ENCODE results near the gene DISP3. TPM values are rescaled to one million over a fixed set of nuclear protein-coding genes. Genes with fewer than 3 reads are reported as not detected.
A peak's percentile ranks its signal among the peaks of the same experiment; 100 is the strongest.

The DISP3 gene
- total and polyA plus RNA-seq, 2 experiments from 2014 or later: 0.18 to 0.74 TPM

GRCh38 chr1:11559591-11559970, 80.6 kb downstream of the DISP3 start:
- peaks cover 27% of the 10 kb centered on the region for H3K27me3 ChIP-seq
- DNase-seq (ENCODE audit: low read depth in 1 of 2, low spot score in 1 of 2): no peak
- no peak overlapping the region for H3K27ac ChIP-seq
- no peaks in the 10 kb centered on the region for H3K9me3 ChIP-seq (ENCODE audit: low read depth)
- H3K4me3 ChIP-seq: no peak overlapping the region
- peaks cover 16% of the 10 kb centered on the region for H3K4me1 ChIP-seq (ENCODE audit: low read depth)
- no peak for TF ChIP-seq CTCF (IDR thresholded peaks at IDR 0.05; ENCODE audit: low read depth, low read length)
- H3K36me3 ChIP-seq: no peaks in the 10 kb centered on the region

GRCh38 chr1:11560061-11560460, 81.1 kb downstream of the DISP3 start:
- no peak overlapping the region for H3K27ac ChIP-seq
- no peak for TF ChIP-seq CTCF (IDR thresholded peaks at IDR 0.05; ENCODE audit: low read depth, low read length)
- H3K27me3 ChIP-seq: peaks cover 23% of the 10 kb centered on the region
- no peak overlapping the region for H3K4me3 ChIP-seq
- DNase-seq (ENCODE audit: low read depth in 1 of 2, low spot score in 1 of 2): no peak
- H3K36me3 ChIP-seq: no peaks in the 10 kb centered on the region
- H3K4me1 ChIP-seq (ENCODE audit: low read depth): peaks cover 20% of the 10 kb centered on the region
- H3K9me3 ChIP-seq (ENCODE audit: low read depth): no peaks in the 10 kb centered on the region

- H3K4me1 ChIP-seq (ENCODE audit: low read depth): peaks cover 20% of the 10 kb centered on the region
- peaks cover 7% of the 10 kb centered on the region for H3K27me3 ChIP-seq
- no peak for DNase-seq (ENCODE audit: low read depth in 1 of 2, low spot score in 1 of 2)
- TF ChIP-seq CTCF (IDR thresholded peaks at IDR 0.05; ENCODE audit: low read depth, low read length): no peak
- no peak overlapping the region for H3K4me3 ChIP-seq
- H3K9me3 ChIP-seq (ENCODE audit: low read depth): no peaks in the 10 kb centered on the region
- no peak overlapping the region for H3K27ac ChIP-seq
- H3K36me3 ChIP-seq: no peaks in the 10 kb centered on the region
These were observed 82.8 kb downstream of the DISP3 start for GRCh38 chr1:11561740-11562139.

- no peak overlapping the region for H3K27ac ChIP-seq
- peaks cover 20% of the 10 kb centered on the region for H3K4me1 ChIP-seq (ENCODE audit: low read depth)
- H3K36me3 ChIP-seq: no peaks in the 10 kb centered on the region
- no peak overlapping the region for H3K4me3 ChIP-seq
- DNase-seq (ENCODE audit: low read depth in 1 of 2, low spot score in 1 of 2): peak in 1 of 2 donors; percentile 2
- H3K9me3 ChIP-seq (ENCODE audit: low read depth): no peaks in the 10 kb centered on the region
- peaks cover 5% of the 10 kb centered on the region for H3K27me3 ChIP-seq
- no peak for TF ChIP-seq CTCF (IDR thresholded peaks at IDR 0.05; ENCODE audit: low read depth, low read length)
These were observed 83.7 kb downstream of the DISP3 start for GRCh38 chr1:11562664-11563063.

- peak; percentile 4 to 81 for DNase-seq (ENCODE audit: low read depth in 1 of 2, low spot score in 1 of 2)
- Histone ChIP-seq H3K4me1 (ENCODE audit: low read depth) (peaks cover 20% of the 10 kb centered on the region), H3K4me3 (no peak overlapping the region), H3K27me3 (peaks cover 3% of the 10 kb centered on the region), H3K27ac (peak overlapping the region; percentile 69), H3K36me3 (no peaks in the 10 kb centered on the region), H3K9me3 (ENCODE audit: low read depth) (no peaks in the 10 kb centered on the region)
- TF ChIP-seq CTCF (IDR thresholded peaks at IDR 0.05; ENCODE audit: low read depth, low read length): no peak
These were observed 84.7 kb downstream of the DISP3 start for GRCh38 chr1:11563560-11564069.

- Histone ChIP-seq H3K4me3 (no peak overlapping the region), H3K27ac (peak overlapping the region; percentile 69), H3K9me3 (ENCODE audit: low read depth) (no peaks in the 10 kb centered on the region), H3K36me3 (no peaks in the 10 kb centered on the region), H3K27me3 (peaks cover 3% of the 10 kb centered on the region), H3K4me1 (ENCODE audit: low read depth) (peaks cover 20% of the 10 kb centered on the region)
- TF ChIP-seq CTCF (IDR thresholded peaks at IDR 0.05; ENCODE audit: low read depth, low read length): no peak
- no peak for DNase-seq (ENCODE audit: low read depth in 1 of 2, low spot score in 1 of 2)
These were observed 85.3 kb downstream of the DISP3 start for GRCh38 chr1:11564237-11564636.
